Colon (tissue), 2 donors: ENCODE data around the gene GRK3.

Experiments
- FAIRE-seq: peaks from 2 replicates; lab custom pipeline; 2012; peaks lifted over from hg19 to GRCh38; lab: Jason Lieb, UNC
- donor health status: control.
- donor health status: control.

The GRK3 gene

GRCh38 chr22:25760294-25760693 lies 195.8 kb downstream of the GRK3 start:
- no peak for FAIRE-seq

DNA sequence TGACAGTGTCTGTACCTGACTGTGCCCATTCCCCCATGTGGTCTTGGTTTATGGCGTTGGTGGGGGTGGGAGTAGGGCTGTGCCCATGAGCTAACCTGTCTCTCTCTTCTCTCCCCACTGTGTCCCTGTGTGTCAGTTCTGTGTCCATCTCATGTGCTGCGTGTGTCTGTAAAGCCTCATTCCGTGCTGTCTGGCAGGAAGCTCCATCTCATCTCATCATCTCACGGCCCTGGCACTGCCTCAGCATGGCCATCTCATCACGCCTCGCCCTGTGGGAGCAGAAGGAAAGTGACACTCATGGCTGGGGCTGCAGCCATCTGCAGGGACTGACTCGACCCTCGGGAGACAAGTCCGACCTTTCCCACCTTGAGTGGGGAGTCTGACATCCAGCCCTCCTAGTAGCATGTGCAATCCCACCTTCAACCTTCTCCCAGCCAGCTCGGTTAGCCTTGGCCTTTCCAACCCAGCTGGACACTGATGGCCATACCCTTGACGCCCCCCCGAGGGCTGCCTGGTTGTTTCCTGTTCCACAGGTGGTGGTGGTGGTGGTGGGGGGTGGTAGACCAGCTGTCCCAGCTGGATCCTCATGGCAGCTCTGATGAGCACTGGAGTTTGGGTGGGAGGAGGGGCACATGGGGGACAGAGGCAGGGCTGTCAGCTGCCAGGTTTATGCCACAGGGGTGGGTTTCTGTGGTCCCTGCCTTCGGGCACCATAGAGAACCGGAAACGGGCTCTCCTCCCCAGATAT lies 196.5 kb downstream of the GRK3 start:
- no peak for FAIRE-seq

- FAIRE-seq, result no peak
Measured at GRCh38 chr22:25762147-25762546, 197.7 kb downstream of the GRK3 start.

- FAIRE-seq, result no peak
Measured at GRCh38 chr22:25763239-25763777, 198.8 kb downstream of the GRK3 start.

GRCh38 chr22:25764270-25765015 lies 200.0 kb downstream of the GRK3 start:
- no peak for FAIRE-seq

DNA sequence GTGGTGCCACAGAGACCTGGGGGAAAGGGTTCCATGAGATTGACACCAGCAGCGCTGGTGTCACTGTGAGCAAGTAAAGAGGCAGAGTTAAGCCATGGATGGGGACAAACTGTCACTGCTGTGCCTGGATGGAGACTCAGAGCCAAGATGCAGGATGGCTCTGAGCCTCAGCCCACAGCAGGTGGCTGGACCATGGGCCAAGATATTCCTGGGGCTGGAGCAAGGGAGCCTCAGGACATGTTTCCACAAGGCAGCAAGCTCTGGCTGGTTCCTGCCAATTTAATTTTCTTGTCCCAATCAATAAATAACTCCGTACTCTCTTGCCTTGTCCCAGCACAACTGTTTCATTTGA lies 200.5 kb downstream of the GRK3 start:
- FAIRE-seq, result no peak

GRCh38 chr22:25765801-25766200 lies 201.3 kb downstream of the GRK3 start:
- FAIRE-seq, result no peak

DNA sequence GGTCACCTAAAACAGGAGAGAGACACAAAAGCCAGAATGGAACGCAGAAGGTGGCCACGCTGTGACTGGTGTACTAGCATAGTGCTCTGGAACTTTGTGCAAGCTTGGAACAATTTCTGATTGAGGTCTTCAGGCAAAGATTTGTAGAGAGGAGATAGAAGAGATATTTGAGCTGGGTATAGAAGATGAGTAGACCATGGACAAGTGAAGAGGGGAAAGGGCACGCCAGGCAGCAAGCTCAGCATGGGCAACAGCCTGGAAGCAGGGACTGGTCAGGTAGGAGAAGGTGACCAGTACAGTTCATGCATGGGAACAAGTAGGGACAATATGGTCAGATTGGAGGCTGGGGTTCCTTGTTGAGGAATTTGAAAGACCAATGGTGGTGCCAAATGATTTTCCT lies 201.9 kb downstream of the GRK3 start:
- FAIRE-seq, result no peak

GRCh38 chr22:25770333-25770732 lies 205.9 kb downstream of the GRK3 start:
- FAIRE-seq, result no peak

DNA sequence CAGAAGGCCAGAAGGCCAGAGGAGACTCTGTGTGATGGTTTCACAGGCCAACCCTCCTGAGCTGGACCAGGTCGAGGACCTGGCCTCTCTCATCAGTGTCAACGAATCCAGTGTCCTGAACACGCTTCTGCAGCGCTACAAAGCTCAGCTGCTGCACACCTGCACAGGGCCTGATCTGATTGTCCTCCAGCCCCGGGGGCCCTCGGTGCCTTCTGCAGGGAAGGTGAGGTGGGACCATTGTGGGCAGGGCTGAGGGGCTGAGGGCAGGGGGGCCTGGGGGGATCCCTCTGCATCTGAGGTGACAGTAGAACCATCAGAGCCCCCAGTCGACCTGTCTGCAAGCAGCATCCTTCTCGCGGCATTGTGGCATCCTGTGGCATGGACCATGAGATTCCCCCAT lies 207.8 kb downstream of the GRK3 start:
- no peak for FAIRE-seq

- FAIRE-seq, result no peak
Measured at GRCh38 chr22:25774575-25775026, 210.1 kb downstream of the GRK3 start.

GRCh38 chr22:25775531-25775930 lies 211.1 kb downstream of the GRK3 start:
- FAIRE-seq, result no peak

DNA sequence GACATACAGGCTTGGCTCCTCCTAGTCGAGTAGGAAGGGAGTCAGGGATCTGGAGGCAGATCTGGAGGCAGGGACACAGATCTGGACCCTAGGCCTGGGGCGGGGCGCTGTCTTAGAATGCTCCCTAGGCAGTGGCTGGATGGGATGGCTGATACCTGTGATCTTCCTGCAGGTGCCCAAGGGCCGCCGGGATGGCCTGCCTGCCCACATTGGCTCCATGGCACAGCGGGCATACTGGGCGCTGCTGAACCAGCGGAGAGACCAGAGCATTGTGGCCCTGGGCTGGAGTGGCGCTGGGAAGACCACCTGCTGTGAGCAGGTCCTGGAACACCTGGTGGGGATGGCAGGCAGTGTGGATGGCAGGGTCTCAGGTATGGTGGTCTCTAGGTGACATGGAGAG lies 212.9 kb downstream of the GRK3 start:
- no peak for FAIRE-seq

- FAIRE-seq, result no peak
Measured at GRCh38 chr22:25777870-25778269, 213.4 kb downstream of the GRK3 start.
